IPS-15b (cell line): ENCODE results near the gene ZNF865.

ENCODE experiments used
- H3K27me3 ChIP-seq: one replicate; pipeline ENCODE4 v1.6.1; 2013; ENCODE audit warnings: low read length; ENCODE audit not compliant: control insufficient read depth, insufficient read depth
- H3K36me3 ChIP-seq: one replicate; pipeline ENCODE4 v1.6.1; 2013; ENCODE audit warnings: low read length; ENCODE audit not compliant: control insufficient read depth, insufficient read depth
- H3K4me1 ChIP-seq: one replicate; pipeline ENCODE4 v1.6.1; 2013; ENCODE audit warnings: mild to moderate bottlenecking, low read length; ENCODE audit not compliant: control insufficient read depth, insufficient read depth
- H3K4me3 ChIP-seq: one replicate; pipeline ENCODE4 v1.5.1; 2013; ENCODE audit warnings: low read depth, low read length
- H3K9ac ChIP-seq: one replicate; pipeline ENCODE4 v1.6.1; 2013; ENCODE audit warnings: low read depth, mild to moderate bottlenecking, low read length
- H3K9me3 ChIP-seq: one replicate; pipeline ENCODE4 v1.6.1; 2013; ENCODE audit warnings: mild to moderate bottlenecking, low read length; ENCODE audit not compliant: control insufficient read depth, insufficient read depth

The ZNF865 gene

DNA sequence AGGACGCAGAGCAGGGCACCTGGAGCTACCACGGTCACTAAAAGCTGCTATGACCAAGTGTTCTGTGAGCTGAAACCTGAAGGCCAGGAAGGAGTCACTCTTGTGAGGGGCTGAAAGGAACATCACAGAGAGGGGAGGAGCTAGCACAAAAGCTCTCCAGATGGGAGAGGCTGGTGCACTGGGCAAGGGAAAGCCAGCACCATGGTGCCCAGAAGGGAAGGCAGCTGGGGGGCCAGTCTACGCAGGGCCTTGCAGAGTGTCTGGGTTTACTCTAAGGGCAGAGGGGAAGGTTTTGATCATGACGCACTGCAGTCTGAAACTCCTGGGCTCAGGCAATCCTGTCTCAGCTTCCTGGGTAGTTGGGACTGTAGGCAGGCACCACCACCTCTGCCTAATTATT lies 31.3 kb downstream of the ZNF865 start:
- H3K9ac ChIP-seq: no peak overlapping the region

DNA sequence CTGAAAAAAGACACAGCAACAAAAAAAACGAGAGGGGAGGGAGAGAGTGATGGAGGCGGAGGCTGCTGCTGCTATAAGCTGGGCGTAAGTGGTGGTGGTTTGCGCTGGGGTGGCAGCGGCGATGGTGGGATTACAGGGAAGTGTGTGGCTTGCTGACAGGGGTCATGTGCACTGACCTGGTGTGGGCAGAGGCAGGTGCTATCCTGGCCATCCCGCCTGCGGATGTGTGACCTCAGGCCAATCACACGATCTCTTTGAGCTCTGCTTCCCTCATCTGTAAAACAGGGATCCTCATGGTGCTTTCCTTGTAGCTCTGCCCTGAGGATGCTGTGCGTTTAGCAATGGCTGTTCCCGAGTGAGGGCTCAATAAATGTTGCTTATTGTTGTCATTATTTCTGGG lies 32.1 kb downstream of the ZNF865 start:
- Histone ChIP-seq H3K4me3 (no peak overlapping the region), H3K4me1 (peaks cover 6% of the 10 kb centered on the region), H3K36me3 (peaks cover 4% of the 10 kb centered on the region), H3K9ac (no peak overlapping the region), H3K27me3 (no peaks in the 10 kb centered on the region), H3K9me3 (no peaks in the 10 kb centered on the region)

More for the DNA sequence above, 31.3 kb downstream of the ZNF865 start:
- Histone ChIP-seq H3K4me3 (no peak overlapping the region), H3K27me3 (no peaks in the 10 kb centered on the region), H3K9me3 (no peaks in the 10 kb centered on the region), H3K36me3 (peaks cover 4% of the 10 kb centered on the region), H3K4me1 (peaks cover 6% of the 10 kb centered on the region)

DNA sequence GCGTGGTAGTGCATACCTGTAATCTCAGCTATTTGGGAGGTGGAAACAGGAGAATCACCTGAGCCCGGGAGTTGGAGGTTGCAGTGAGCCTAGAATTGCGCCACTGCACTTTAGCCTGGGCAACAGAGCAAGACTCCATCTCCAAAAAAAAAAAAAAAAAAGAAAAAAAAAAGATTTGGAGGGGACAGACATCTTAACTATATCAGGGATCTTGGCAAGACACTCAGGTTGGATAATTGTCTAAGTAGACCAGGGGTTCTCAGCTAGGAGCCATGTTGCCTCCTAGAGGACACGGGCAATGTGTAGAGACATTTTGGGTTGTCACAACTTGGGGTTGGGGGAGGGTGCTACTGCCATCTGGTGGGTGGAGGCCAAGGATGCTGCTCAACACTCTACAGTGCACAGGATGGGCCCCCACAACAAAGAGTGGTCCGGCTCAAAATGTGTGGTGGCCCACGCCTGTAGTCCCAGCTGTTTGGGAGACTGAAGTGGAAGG lies 33.5 kb downstream of the ZNF865 start:
- H3K9ac ChIP-seq: no peak overlapping the region
- peaks cover 4% of the 10 kb centered on the region for H3K36me3 ChIP-seq
- H3K4me1 ChIP-seq: peaks cover 6% of the 10 kb centered on the region
- H3K27me3 ChIP-seq: no peaks in the 10 kb centered on the region
- H3K9me3 ChIP-seq: no peaks in the 10 kb centered on the region
- H3K4me3 ChIP-seq: no peak overlapping the region

DNA sequence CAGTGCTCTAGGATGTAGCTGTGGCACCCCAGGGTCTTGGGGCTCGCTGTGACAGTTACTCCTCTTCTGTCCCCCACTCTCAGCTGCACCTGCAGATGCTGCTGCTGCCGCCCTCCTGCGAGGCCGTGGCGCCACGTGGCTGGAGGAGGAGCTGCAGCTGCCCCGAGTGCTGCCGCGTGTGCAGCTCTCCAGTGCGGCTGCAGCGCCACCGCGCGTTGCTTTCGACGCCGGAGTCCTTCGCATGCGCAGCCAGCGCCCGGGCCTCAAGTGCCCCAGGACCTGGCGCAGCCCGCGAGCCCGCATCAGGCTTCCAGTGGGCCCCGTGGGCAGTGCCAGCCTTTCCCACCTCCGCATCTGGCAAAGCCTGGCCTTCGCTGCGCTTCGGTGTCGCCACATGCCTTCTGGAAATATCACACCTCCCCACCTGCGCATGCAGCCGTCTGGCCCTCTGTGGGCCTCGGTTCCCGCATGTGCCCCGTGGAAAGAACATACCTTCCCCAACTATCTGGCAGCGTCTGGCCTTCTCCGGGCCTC lies 34.7 kb downstream of the ZNF865 start:
- Histone ChIP-seq H3K36me3 (peaks cover 9% of the 10 kb centered on the region), H3K9ac (peak overlapping the region; percentile 47), H3K4me3 (peak overlapping the region; percentile 85), H3K27me3 (no peaks in the 10 kb centered on the region), H3K4me1 (peaks cover 6% of the 10 kb centered on the region), H3K9me3 (no peaks in the 10 kb centered on the region)

DNA sequence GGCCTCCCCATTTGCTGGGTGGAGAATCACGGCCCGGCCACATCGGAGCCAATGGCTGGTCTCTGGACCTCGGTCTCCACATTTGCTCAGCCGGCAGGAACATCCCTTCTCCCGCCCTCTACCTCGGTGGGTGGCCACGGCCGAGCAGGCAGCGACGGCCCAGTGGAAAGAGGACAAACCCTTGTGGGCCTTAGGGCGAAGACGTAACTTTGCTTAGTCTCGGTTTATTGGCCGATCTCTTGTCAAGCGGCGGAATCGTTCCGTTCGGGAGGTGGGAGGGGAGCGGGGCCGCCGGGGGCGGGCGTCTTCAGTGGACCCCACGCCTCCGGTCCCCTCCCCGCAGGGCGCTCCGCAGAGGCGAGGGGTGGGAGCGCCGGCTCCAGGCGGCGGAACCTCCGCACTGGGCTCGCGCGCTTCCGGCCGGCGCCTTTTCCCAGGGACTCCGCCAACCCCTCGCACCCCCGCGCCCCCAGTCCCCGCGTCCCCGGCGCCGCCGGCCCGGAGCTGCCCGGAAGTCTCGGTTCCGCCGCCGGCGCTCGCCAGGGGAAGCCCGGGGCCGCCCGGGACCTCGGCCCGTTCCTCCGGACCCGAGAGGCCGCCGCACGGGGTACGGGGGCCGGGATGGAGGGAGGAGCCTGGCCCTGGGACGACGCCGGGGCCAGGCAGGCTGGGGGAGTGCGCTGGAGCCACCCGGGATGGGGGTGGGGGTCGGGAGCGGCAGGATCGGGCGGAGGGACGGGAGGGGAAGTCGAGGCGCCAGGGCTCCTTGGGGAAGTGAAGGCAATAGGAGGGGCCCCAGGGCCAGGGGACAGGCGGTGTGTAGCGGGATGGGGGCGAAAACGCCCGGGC lies 35.4 kb downstream of the ZNF865 start, which contains the start of gene ZNF580:
ZNF580 (plus strand) TSS at position 426 of the 849 bp plus-strand sequence. CDS start 1,507 bp downstream, outside the sequence.
- peaks cover 13% of the 10 kb centered on the region for H3K36me3 ChIP-seq
- no peaks in the 10 kb centered on the region for H3K9me3 ChIP-seq
- H3K27me3 ChIP-seq: no peaks in the 10 kb centered on the region
- peak within 1 kb of the TSS; percentile 66 for H3K9ac ChIP-seq
- H3K4me3 ChIP-seq: peak within 1 kb of the TSS; percentile 85
- peaks cover 5% of the 10 kb centered on the region for H3K4me1 ChIP-seq

DNA sequence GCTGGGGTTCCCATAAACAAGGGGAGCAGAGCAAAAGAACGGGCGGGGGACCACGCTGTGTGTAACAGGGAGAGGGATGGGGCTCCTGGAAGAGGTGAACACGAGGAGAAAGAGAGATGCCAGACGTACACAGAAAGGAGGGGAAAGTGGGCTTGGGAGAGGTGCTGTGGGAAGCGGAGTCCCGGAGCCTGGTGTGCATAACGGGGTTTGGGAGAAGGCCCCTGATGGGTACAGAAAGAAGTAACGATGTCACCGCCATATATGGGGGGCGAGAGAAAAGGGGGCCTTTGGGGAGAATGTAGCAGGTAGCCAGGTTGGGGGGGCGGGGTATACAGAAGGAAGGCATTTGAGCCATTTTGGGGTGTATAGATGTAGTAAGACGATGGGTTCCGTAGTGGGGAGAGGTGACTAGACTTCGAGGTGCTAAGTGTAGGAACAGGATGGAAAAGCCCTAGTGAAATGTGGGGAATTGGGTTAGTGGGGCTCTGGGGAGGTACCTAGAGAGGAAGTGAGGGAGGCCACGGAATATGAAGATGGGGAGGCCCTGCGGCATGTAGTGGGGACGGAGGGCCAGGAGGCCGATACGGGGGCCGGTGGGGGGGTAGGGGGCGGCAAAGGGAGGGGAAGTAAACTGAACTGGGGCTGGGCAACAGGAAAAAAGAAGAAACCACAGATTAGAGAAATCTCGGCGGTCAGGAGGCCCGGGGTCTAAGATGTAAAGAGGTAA lies 36.1 kb downstream of the ZNF865 start:
- no peaks in the 10 kb centered on the region for H3K4me1 ChIP-seq
- peaks cover 13% of the 10 kb centered on the region for H3K36me3 ChIP-seq
- H3K27me3 ChIP-seq: no peaks in the 10 kb centered on the region
- no peaks in the 10 kb centered on the region for H3K9me3 ChIP-seq
- peak overlapping the region; percentile 66 for H3K9ac ChIP-seq
- H3K4me3 ChIP-seq: peak overlapping the region; percentile 85

DNA sequence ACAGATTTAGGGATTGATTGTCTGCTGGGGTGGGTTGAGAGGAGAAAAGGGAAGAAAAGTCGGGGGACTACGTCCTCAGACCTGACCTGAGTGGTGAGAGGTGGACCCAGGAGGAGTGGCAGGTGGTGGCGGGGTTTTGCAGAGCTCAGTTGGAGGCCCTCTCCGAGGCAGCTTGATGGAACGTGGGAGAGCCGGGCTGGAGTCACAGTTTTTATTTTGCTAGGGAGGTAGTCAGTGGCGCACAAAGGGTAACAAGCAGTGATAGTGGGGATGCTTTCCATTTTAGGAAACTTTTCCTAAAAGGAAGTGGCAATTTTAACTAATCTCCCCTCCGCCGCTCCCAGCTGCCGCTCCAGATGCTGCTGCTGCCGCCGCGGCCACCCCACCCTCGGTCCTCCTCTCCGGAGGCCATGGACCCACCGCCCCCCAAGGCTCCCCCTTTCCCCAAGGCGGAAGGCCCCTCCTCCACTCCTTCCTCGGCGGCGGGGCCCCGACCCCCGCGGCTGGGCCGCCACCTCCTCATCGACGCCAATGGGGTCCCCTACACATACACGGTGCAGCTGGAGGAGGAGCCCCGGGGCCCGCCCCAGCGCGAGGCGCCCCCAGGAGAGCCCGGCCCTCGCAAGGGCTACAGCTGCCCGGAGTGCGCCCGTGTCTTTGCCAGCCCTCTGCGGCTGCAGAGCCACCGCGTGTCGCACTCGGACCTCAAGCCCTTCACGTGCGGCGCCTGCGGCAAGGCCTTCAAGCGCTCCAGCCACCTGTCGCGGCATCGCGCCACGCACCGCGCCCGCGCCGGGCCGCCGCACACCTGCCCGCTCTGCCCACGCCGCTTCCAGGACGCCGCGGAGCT lies 36.9 kb downstream of the ZNF865 start:
- Histone ChIP-seq H3K9me3 (no peaks in the 10 kb centered on the region), H3K36me3 (peaks cover 13% of the 10 kb centered on the region), H3K4me1 (no peaks in the 10 kb centered on the region), H3K4me3 (peak overlapping the region; percentile 85), H3K9ac (peak overlapping the region; percentile 56), H3K27me3 (no peaks in the 10 kb centered on the region)

- Histone ChIP-seq H3K27me3 (no peaks in the 10 kb centered on the region), H3K4me1 (no peaks in the 10 kb centered on the region), H3K9ac (peak within 1 kb of the TSS; percentile 95), H3K4me3 (peak within 1 kb of the TSS; percentile 85), H3K36me3 (peaks cover 13% of the 10 kb centered on the region), H3K9me3 (no peaks in the 10 kb centered on the region)
Measured at GRCh38 chr19:55643003-55643886, 37.8 kb downstream of the ZNF865 start, which contains the start of gene ZNF581. TSS of gene ZNF581 (plus strand) at chr19:55643649. CDS start at chr19:55644572, 923 bp downstream.

DNA sequence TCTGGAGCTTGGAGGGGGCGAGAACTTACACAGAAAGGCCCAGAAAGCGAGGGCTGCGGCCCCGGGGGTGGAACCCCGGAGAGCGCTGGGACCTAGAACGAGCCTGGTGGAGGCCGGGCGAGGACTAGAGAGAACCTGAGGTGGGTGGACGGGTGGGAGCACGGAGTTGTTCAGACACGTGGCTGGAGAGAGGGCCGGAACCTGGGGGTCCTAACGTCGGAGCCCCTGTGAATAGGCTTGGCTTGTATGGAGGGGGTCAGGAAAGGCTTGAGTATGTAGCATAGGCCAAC lies 38.4 kb downstream of the ZNF865 start:
- Histone ChIP-seq H3K4me1 (no peaks in the 10 kb centered on the region), H3K9me3 (no peaks in the 10 kb centered on the region), H3K36me3 (peaks cover 13% of the 10 kb centered on the region), H3K27me3 (no peaks in the 10 kb centered on the region), H3K4me3 (peak overlapping the region; percentile 85), H3K9ac (peak overlapping the region; percentile 95)

GRCh38 chr19:55644191-55644833 lies 38.9 kb downstream of the ZNF865 start:
- Histone ChIP-seq H3K9ac (peak overlapping the region; percentile 95), H3K4me3 (peak overlapping the region; percentile 85), H3K36me3 (peaks cover 13% of the 10 kb centered on the region), H3K9me3 (no peaks in the 10 kb centered on the region), H3K27me3 (no peaks in the 10 kb centered on the region), H3K4me1 (no peaks in the 10 kb centered on the region)
